A673 (cell line): ENCODE measurements around the gene KRTAP21-1.

Source experiments
- EZH2 ChIP-seq: fragments of 200-600 bp; sonication (generic); IDR thresholded peaks from 2 replicates; pipeline ENCODE4 v1.6.1; 2017; ENCODE audit warnings: borderline replicate concordance, low read depth, mild to moderate bottlenecking, mixed read lengths, antibody characterized with exemption, low read length; ENCODE audit not compliant: poor library complexity, severe bottlenecking
- TF ChIP-seq, protein P1 (sequence below): fragments of 300-800, 200-600 bp; sonication (generic); conservative IDR thresholded peaks from 2 replicates; pipeline ENCODE4 v1.5.1; 2017; ENCODE audit warnings: low read depth, mild to moderate bottlenecking, antibody characterized with exemption, low read length, moderate library complexity, mixed read lengths

DNA sequence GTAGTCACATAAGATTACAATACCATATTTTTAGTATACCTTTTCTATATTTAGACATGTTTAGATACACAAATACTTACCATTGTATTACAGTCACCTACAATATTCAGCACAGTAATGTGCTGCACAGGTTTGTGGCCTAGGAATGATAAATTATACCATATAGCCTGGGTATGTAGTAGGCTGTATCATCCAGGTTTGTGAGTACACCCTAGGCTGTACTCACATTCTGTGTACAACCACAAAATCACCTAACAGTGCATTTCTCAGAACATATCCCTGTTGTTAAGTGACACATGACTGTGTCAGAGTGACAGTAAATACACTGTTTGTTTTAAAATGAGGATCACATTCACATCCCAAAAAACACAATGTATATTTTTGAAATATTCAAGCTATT is 47.8 kb downstream of the KRTAP21-1 start:
- TF ChIP-seq, protein P1, sequence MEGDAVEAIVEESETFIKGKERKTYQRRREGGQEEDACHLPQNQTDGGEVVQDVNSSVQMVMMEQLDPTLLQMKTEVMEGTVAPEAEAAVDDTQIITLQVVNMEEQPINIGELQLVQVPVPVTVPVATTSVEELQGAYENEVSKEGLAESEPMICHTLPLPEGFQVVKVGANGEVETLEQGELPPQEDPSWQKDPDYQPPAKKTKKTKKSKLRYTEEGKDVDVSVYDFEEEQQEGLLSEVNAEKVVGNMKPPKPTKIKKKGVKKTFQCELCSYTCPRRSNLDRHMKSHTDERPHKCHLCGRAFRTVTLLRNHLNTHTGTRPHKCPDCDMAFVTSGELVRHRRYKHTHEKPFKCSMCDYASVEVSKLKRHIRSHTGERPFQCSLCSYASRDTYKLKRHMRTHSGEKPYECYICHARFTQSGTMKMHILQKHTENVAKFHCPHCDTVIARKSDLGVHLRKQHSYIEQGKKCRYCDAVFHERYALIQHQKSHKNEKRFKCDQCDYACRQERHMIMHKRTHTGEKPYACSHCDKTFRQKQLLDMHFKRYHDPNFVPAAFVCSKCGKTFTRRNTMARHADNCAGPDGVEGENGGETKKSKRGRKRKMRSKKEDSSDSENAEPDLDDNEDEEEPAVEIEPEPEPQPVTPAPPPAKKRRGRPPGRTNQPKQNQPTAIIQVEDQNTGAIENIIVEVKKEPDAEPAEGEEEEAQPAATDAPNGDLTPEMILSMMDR = no peak
- TF ChIP-seq EZH2 = no peak
